HepG2 (cell line): ENCODE data around the gene NUP93. TPM values are rescaled to one million over a fixed set of nuclear protein-coding genes. Genes with fewer than 3 reads are reported as not detected.

Experiments used
- BCL3 ChIP-seq: sonication (generic); formaldehyde crosslinking; IDR thresholded peaks from 2 replicates; pipeline ENCODE4 v1.5.1; 2020; ENCODE audit warnings: mild to moderate bottlenecking, missing genetic modification reagents, moderate library complexity
- FOXA3 ChIP-seq: IDR thresholded peaks from 2 replicates; pipeline ENCODE4 v1.6.1; 2016; ENCODE audit warnings: missing genetic modification reagents, missing compliant biosample characterization
- HES4 ChIP-seq: sonication (generic); formaldehyde crosslinking; IDR thresholded peaks from 2 replicates; pipeline ENCODE4 v1.9.0; 2021; ENCODE audit warnings: mild to moderate bottlenecking, missing genetic modification reagents, borderline replicate concordance
- HMG20B ChIP-seq: conservative IDR thresholded peaks from 2 replicates; pipeline ENCODE4 v1.6.1; 2016; ENCODE audit warnings: missing genetic modification reagents, missing compliant biosample characterization
- MAF1 ChIP-seq: sonication (generic); formaldehyde crosslinking; IDR thresholded peaks from 2 replicates; pipeline ENCODE4 v1.5.0; 2020; ENCODE audit warnings: missing genetic modification reagents, borderline replicate concordance
- MED1 ChIP-seq: sonication (generic); formaldehyde crosslinking; IDR thresholded peaks from 2 replicates; pipeline ENCODE4 v1.4.0; 2020; ENCODE audit warnings: missing genetic modification reagents
- NR2F6 ChIP-seq, 2 experiments: IDR thresholded peaks; 2 replicates each; pipeline ENCODE4 v1.6.1; 2016; ENCODE audit warnings: antibody characterized with exemption in 1 of 2, mild to moderate bottlenecking in 1 of 2
- REPIN1 ChIP-seq: sonication (generic); formaldehyde crosslinking; IDR thresholded peaks from 2 replicates; pipeline ENCODE4 v1.8.0; 2022; ENCODE audit warnings: missing genetic modification reagents, low read depth, mild to moderate bottlenecking, borderline replicate concordance
- SOX5 ChIP-seq: IDR thresholded peaks from 2 replicates; pipeline ENCODE4 v1.6.1; 2016; ENCODE audit warnings: borderline replicate concordance
- STAG1 ChIP-seq: sonication (generic); formaldehyde crosslinking; IDR thresholded peaks from 2 replicates; pipeline ENCODE4 v1.4.0; 2020; ENCODE audit warnings: missing genetic modification reagents
- TCF7 ChIP-seq: sonication (generic); IDR thresholded peaks from 2 replicates; pipeline ENCODE4 v1.6.1; 2016; ENCODE audit warnings: antibody characterized with exemption, low read depth
- THAP9 ChIP-seq: sonication (generic); formaldehyde crosslinking; IDR thresholded peaks from 2 replicates; pipeline ENCODE4; 2020; ENCODE audit warnings: missing genetic modification reagents, mild to moderate bottlenecking, borderline replicate concordance
- ZBED4 ChIP-seq: sonication (generic); formaldehyde crosslinking; IDR thresholded peaks from 2 replicates; pipeline ENCODE4 v1.4.0; 2020; ENCODE audit warnings: missing genetic modification reagents, borderline replicate concordance
- ZFYVE20 ChIP-seq: sonication (generic); formaldehyde crosslinking; IDR thresholded peaks from 2 replicates; pipeline ENCODE4 v1.8.0; 2023; ENCODE audit warnings: low read depth, mild to moderate bottlenecking, moderate library complexity, missing genetic modification reagents, borderline replicate concordance
- ZMYM2 ChIP-seq: sonication (generic); formaldehyde crosslinking; IDR thresholded peaks from 2 replicates; pipeline ENCODE4 v1.8.0; 2022; ENCODE audit warnings: mild to moderate bottlenecking, missing genetic modification reagents
- ZNF256 ChIP-seq: sonication (generic); formaldehyde crosslinking; conservative IDR thresholded peaks from 2 replicates; pipeline ENCODE4 v1.4.0; 2020; ENCODE audit warnings: missing genetic modification reagents
- ZNF547 ChIP-seq: sonication (generic); formaldehyde crosslinking; IDR thresholded peaks from 2 replicates; pipeline ENCODE4 v1.5.1; 2020; ENCODE audit warnings: mild to moderate bottlenecking, missing genetic modification reagents
- ZNF562 ChIP-seq: sonication (generic); formaldehyde crosslinking; IDR thresholded peaks from 2 replicates; pipeline ENCODE4 v1.8.0; 2022; ENCODE audit warnings: missing genetic modification reagents, borderline replicate concordance
- ZNF607 ChIP-seq: sonication (generic); formaldehyde crosslinking; IDR thresholded peaks from 2 replicates; pipeline ENCODE4 v1.5.1; 2020; ENCODE audit warnings: missing genetic modification reagents, mild to moderate bottlenecking, borderline replicate concordance
- ZNF773 ChIP-seq: sonication (generic); formaldehyde crosslinking; IDR thresholded peaks from 2 replicates; pipeline ENCODE4 v1.4.0; 2020; ENCODE audit warnings: missing genetic modification reagents, borderline replicate concordance
- ZSCAN9 ChIP-seq: IDR thresholded peaks from 2 replicates; pipeline ENCODE4 v1.6.1; 2016; ENCODE audit warnings: borderline replicate concordance
- polyA plus RNA-seq, 8 experiments: library from polyadenylated mRNA; depleted of rRNA in 3 of 8; stranded (reverse) in 7 of 8; unstranded in 1 of 8; fragments of >200 nt; fragmentation: Illumina TruSeq in 4 of 8; extraction: Trizol in 4 of 8; gene quantifications; 2 replicates each; pipeline versions ENCODE4 v1.2.1 to v1.2.3, GENCODE V29; 2011 to 2016; ENCODE audit warnings: low read depth in 4 of 8, missing spikeins in 1 of 8, mixed read lengths in 1 of 8; ENCODE audit not compliant: insufficient read depth in 1 of 8
- total RNA-seq, 5 experiments: library from RNA; depleted of rRNA; stranded (reverse); fragments of >200 nt; fragmentation: Illumina TruSeq; extraction: Trizol; gene quantifications; 2 replicates each; pipeline ENCODE4 v1.2.3, GENCODE V29; 2016; ENCODE audit warnings: low read depth in 1 of 5

The NUP93 gene
- total and polyA plus RNA-seq, 2 of the 13 experiments (the other 11 are each of a cell fraction or from before 2014, with no cell fraction given): 58.5 to 140 TPM

GRCh38 chr16:56729735-56730662, at the start of gene NUP93 (continued):
- TF ChIP-seq ZBED4 (CRISPR knock-in tag) (0 out of 2 replicates have a peak, but pooled peaks have one; percentile 17), ZNF562 (CRISPR knock-in tag) (no peak), REPIN1 (CRISPR knock-in tag) (peak; percentile 86), STAG1 (CRISPR knock-in tag) (peak; percentile 1), MAF1 (CRISPR knock-in tag) (no peak), THAP9 (peak; percentile 71), HMG20B (CRISPR knock-in tag) (peak; percentile 45; the same call in 1 of the 2 replicates), ZSCAN9 (0 out of 2 replicates have a peak, but pooled peaks have one; percentile 74), FOXA3 (CRISPR knock-in tag) (peak; percentile 50), MED1 (CRISPR knock-in tag) (peak; percentile 64), HES4 (CRISPR knock-in tag) (no peak; the same call in 1 of the 2 replicates), BCL3 (peak; percentile 73; the same call in 1 of the 2 replicates), SOX5 (peak; percentile 16; the same call in 1 of the 2 replicates), ZFYVE20 (CRISPR knock-in tag) (no peak), ZNF256 (CRISPR knock-in tag) (no peak), ZNF773 (CRISPR knock-in tag) (0 out of 2 replicates have a peak, but pooled peaks have one; percentile 35), ZNF547 (CRISPR knock-in tag) (peak; percentile 72), TCF7 (no peak), NR2F6 (IDR thresholded peaks at IDR 0.05) (no peak), NR2F6 (CRISPR knock-in tag; IDR thresholded peaks at IDR 0.05) (peak; percentile 49; the same call in 1 of the 2 replicates), ZNF607 (CRISPR knock-in tag) (peak; percentile 87), ZMYM2 (no peak)
